22Rv1 (cell line): ENCODE data around the gene CNTROB.

Experiments
- ZFX ChIP-seq: fragments of 450-650 bp; IDR thresholded peaks from 2 replicates; pipeline ENCODE4 v1.6.1; 2017; ENCODE audit warnings: antibody characterized with exemption, borderline replicate concordance
- TF ChIP-seq, protein P1 (sequence below): fragments of 450-650 bp; IDR thresholded peaks from 2 replicates; pipeline ENCODE4 v1.5.1; 2017; ENCODE audit warnings: mild to moderate bottlenecking

DNA sequence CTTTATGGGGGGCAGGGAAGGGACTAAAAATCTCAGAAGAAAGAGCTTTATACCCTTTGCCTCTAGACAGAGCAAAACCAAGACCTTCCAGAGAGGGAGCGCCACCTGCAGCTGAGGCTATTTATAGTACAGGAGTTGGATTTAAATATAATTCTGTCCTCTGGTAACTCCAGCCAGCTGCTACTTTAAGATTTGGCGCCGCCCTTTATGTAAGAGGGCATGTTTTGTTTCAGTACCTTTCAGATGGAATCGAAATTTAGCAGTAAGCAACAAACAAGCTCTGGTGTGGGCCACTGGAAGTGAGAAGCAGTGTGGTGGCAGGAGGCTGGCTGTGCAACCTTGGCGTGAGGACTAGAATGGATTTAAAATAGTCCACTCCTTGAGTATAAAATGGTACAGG lies 65.2 kb downstream of the CNTROB start:
- TF ChIP-seq, protein P1, sequence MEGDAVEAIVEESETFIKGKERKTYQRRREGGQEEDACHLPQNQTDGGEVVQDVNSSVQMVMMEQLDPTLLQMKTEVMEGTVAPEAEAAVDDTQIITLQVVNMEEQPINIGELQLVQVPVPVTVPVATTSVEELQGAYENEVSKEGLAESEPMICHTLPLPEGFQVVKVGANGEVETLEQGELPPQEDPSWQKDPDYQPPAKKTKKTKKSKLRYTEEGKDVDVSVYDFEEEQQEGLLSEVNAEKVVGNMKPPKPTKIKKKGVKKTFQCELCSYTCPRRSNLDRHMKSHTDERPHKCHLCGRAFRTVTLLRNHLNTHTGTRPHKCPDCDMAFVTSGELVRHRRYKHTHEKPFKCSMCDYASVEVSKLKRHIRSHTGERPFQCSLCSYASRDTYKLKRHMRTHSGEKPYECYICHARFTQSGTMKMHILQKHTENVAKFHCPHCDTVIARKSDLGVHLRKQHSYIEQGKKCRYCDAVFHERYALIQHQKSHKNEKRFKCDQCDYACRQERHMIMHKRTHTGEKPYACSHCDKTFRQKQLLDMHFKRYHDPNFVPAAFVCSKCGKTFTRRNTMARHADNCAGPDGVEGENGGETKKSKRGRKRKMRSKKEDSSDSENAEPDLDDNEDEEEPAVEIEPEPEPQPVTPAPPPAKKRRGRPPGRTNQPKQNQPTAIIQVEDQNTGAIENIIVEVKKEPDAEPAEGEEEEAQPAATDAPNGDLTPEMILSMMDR, result peak; percentile 83
- no peak for TF ChIP-seq ZFX
